Lower leg skin (tissue), 3 donors: ENCODE data around the gene CCDC57.

Experiments used
- CTCF ChIP-seq, 3 donors: fragments of 450-650 bp; IDR thresholded peaks; one replicate each; pipeline ENCODE4 v1.5.1; 2016; ENCODE audit warnings: antibody characterized with exemption in 3 of 3, mild to moderate bottlenecking in 3 of 3, moderate library complexity in 2 of 3
- POLR2A ChIP-seq, 2 donors: fragments of 450-650 bp; IDR thresholded peaks; one replicate each; pipeline ENCODE4 v1.6.1; 2016 to 2017; ENCODE audit warnings: antibody characterized with exemption in 2 of 2, mild to moderate bottlenecking in 1 of 2, moderate library complexity in 1 of 2

- TF ChIP-seq CTCF (IDR thresholded peaks at IDR 0.05) (peak in 1 of 3 donors; percentile 11), POLR2A (IDR thresholded peaks at IDR 0.05) (no peak)
These were observed 18.1 kb upstream of the CCDC57 start for GRCh38 chr17:82230609-82231311.
